HG03520 (cell line): ENCODE data around the gene KIAA0825.
"Not testable (repeated sequence)": the region's sequence is repeated elsewhere in the genome, so short reads cannot be mapped to it uniquely, and the experiment has no call there.

Source experiments
- ATAC-seq: cut with Tn5 transposase; IDR thresholded peaks from one replicate; pipeline ENCODE4 v1.9.1; 2021; ENCODE audit warnings: mild to moderate bottlenecking, moderate library complexity; ENCODE audit not compliant: unreplicated experiment

Gene KIAA0825

GRCh38 chr5:94116317-94116716, 502.1 kb downstream of the KIAA0825 start:
- not testable (repeated sequence) for ATAC-seq

- ATAC-seq, result no peak
These were observed 505.3 kb downstream of the KIAA0825 start for GRCh38 chr5:94113087-94113486.

GRCh38 chr5:94111209-94112004, 507.0 kb downstream of the KIAA0825 start:
- ATAC-seq, result peak; percentile 100

- no peak for ATAC-seq
These were observed 514.7 kb downstream of the KIAA0825 start for GRCh38 chr5:94103514-94104245.
